Uterus (tissue), 2 donors: ENCODE data around the gene SLC17A7.

Source experiments
- CTCF ChIP-seq, 4 experiments: fragments of 200-600 bp in 2 of 4; fragments of 450-650 bp in 2 of 4; sonication (generic) in 2 of 4; IDR thresholded peaks; one replicate each; pipeline ENCODE4 v1.5.1; 2016 to 2019; ENCODE audit warnings: antibody characterized with exemption in 4 of 4, mild to moderate bottlenecking in 2 of 4, moderate library complexity in 1 of 4
- POLR2A ChIP-seq, 2 donors: fragments of 450-650 bp; IDR thresholded peaks; one replicate each; pipeline ENCODE4 v1.6.1; 2016; ENCODE audit warnings: antibody characterized with exemption in 2 of 2, mild to moderate bottlenecking in 1 of 2, moderate library complexity in 1 of 2

GRCh38 chr19:49389406-49389805, 51.9 kb downstream of the SLC17A7 start:
- TF ChIP-seq CTCF (IDR thresholded peaks at IDR 0.05) (no peak), POLR2A (IDR thresholded peaks at IDR 0.05) (no peak)
